PC-3 (cell line): ENCODE measurements around the gene EMSY.

Experiments used
- EZH2 ChIP-seq: fragments of 300-600 bp; sonication (generic); IDR thresholded peaks from one replicate; pipeline ENCODE4 v1.6.1; 2017; ENCODE audit warnings: antibody characterized with exemption, mild to moderate bottlenecking, low read length; ENCODE audit not compliant: unreplicated experiment
- EZH2phosphoT487 ChIP-seq: fragments of 300-600 bp; sonication (generic); IDR thresholded peaks from 2 replicates; pipeline ENCODE4 v1.6.1; 2018; ENCODE audit warnings: mild to moderate bottlenecking, antibody characterized with exemption, low read length, borderline replicate concordance
- TF ChIP-seq, protein P1 (sequence below): fragments of 300-600 bp; sonication (generic); conservative IDR thresholded peaks from 2 replicates; pipeline ENCODE4 v1.5.1; 2017; ENCODE audit warnings: antibody characterized with exemption, low read depth, mild to moderate bottlenecking, low read length

DNA sequence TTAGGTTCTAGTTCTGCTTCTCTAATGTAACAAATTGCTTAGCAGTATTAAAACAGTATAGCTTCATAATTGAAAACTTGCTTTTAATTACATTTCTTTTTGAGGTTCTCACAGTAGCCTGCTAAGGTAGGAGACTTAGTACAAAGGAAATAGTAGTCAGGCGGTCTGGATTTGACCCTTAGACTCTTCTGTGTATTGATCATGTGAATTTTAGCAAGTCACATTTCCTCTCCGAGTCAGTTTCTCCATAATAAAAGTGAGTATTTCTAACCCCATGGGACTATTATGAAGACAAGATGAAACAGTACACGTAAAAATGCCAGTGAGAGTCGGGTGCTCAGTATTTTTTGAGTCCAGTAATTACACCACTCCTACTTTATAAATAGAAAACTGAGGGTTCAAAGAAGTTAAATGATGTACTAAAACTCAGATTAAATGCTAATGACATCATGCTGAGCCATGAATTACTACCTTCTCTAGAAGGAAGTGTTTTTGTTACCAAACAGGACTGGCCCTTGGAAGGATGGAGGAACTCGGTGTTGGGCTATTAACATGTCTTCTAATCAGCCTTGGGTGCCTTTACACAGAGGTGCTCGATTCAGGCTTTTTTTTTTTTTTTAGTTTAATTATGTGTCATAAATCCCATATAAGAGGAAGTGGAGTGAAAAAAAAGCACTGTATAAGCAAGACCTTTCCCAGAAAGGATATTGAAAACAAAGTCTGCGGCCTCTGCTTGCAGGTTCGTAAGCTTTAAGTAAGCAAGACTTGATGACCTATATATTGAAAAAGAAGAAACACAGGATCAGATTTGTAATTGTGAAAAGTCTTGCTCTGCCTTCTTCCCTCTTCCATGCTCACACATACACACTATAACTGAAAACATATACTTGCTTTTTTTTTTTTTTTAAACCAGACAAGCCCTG, 109.0 kb downstream of the EMSY start:
- TF ChIP-seq, protein P1, sequence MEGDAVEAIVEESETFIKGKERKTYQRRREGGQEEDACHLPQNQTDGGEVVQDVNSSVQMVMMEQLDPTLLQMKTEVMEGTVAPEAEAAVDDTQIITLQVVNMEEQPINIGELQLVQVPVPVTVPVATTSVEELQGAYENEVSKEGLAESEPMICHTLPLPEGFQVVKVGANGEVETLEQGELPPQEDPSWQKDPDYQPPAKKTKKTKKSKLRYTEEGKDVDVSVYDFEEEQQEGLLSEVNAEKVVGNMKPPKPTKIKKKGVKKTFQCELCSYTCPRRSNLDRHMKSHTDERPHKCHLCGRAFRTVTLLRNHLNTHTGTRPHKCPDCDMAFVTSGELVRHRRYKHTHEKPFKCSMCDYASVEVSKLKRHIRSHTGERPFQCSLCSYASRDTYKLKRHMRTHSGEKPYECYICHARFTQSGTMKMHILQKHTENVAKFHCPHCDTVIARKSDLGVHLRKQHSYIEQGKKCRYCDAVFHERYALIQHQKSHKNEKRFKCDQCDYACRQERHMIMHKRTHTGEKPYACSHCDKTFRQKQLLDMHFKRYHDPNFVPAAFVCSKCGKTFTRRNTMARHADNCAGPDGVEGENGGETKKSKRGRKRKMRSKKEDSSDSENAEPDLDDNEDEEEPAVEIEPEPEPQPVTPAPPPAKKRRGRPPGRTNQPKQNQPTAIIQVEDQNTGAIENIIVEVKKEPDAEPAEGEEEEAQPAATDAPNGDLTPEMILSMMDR = no peak
- TF ChIP-seq EZH2 (no peak), EZH2phosphoT487 (no peak)
